Measurements from ENCODE around the gene KRTAP5-9.
"Not testable (repeated sequence)": the region's sequence is repeated elsewhere in the genome, so short reads cannot be mapped to it uniquely, and the experiment has no call there.

The KRTAP5-9 gene

GRCh38 chr11:71588314-71588713, 40.1 kb downstream of the KRTAP5-9 start:
- not testable (repeated sequence) for DNase-seq (ENCODE audit: low spot score)

DNA sequence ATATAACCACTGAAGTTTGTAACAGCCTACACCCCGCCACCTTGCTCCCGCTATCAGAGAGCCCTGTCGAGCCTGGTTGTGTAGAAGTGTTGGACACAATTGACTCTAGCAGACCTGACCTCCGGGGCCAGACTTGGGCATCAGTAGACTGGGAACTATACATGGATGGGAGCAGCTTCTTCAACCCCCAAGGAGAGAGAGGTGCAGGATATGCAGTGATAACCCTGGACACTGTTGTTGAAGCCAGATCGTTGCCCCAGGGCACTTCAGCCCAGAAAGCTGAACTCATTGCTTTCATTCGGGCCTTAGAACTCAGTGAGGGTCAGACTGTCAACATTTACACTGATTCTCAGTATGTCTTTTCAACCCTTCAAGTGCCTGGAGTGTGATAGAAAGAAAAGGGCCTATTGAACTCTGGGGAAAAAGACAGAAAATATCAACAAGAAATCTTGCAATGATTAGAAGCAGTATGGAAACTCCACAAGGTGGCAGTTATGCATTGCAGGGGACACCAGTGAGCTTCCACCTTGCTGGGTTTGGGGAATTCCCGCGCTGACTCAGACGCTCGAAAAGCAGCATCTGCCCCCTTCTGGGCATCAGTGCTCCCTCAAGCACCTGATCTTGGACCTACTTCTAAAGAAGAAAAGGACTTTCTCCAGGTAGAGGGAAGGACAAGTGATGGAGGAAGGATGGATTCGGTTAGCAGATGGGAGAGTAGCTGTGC, 40.8 kb downstream of the KRTAP5-9 start:
- not testable (repeated sequence) for DNase-seq (ENCODE audit: low spot score)

DNA sequence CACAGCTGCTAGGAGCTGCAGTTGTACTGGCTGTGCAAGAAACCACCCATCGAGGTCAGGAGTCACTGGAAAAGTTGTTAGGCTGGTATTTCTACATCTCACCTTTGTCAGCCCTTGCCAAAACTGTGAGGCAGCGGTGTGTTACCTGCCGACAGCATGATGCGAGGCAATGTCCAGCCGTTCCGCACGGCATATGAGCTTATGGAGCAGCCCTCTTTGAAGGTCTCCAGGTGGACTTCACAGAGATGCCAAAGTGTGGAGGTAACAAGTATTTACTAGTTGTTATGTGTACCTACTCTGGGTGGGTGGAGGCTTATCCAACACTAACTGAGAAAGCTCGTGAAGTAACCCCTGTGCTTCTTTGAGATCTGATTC, 41.3 kb downstream of the KRTAP5-9 start:
- DNase-seq (ENCODE audit: low spot score), result not testable (repeated sequence)

Measured in hematopoietic multipotent progenitor cell treated with erythropoietin and hydrocortisone succinate and interleukin-3 and kit ligand, for 15 days (in vitro differentiated cells).